T follicular helper cell (primary cell): ENCODE measurements around the gene MRPS25.

Experiments used
- DNase-seq: peaks from one replicate; pipeline ENCODE4 v3.0.0-alpha.2; 2020; ENCODE audit warnings: low read depth
- total RNA-seq, 2 experiments: gene quantifications; one replicate each; lab custom pipeline; 2026; lab: John Stamatoyannopoulos, UW

Gene MRPS25
- total RNA-seq: 50.2 to 61.1 reads per million in 2 experiments

GRCh38 chr3:15064835-15065549 lies at the start of gene MRPS25:
Gene MRPS25, minus strand, starts transcription at chr3:15065315. Its CDS starts 121 bp downstream, at chr3:15065194.
- peak; percentile 84 for DNase-seq

DNA sequence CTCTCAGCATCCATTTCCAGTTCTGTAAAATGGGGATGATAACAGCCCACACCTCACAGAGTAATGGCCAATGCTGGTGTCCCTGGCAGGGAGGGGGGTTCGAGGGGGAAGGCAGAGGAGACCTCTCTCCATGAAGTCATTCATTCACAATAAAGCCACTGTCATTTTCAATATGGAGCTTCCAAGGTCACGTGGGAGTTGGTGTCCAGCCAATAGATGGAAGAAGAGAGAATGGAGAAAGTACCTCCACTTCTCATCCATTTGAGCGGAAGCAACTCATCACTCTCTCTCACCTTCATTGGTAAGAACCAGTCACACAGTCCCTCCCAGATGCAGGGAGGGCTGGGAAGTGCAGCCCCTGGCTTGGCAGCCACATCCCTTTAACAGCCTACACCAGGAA lies 48.8 kb upstream of the MRPS25 start:
- no peak for DNase-seq

GRCh38 chr3:15113471-15113870 lies 48.4 kb upstream of the MRPS25 start:
- DNase-seq: no peak

GRCh38 chr3:15112011-15112410 lies 46.9 kb upstream of the MRPS25 start:
- no peak for DNase-seq

GRCh38 chr3:15110206-15110605 lies 45.1 kb upstream of the MRPS25 start:
- no peak for DNase-seq

DNA sequence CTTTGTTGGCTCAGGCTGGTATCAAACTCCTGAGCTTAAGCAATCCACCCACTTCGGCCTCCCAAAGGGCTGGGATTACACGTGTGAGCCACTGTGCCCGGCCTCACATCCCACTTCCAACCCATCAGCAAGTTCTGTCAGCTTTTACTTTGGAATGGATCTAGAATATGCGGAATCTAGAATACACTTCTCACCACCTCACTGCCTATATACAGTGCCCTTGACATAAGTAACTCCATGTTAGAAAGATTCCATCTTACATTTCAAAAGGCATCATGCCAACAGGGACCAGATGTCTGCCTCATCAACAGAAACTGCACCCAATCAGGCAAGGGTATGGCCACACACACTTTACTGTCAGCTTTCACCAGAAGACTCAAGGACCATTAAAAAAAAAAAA lies 43.8 kb upstream of the MRPS25 start:
- no peak for DNase-seq

- DNase-seq: peak; percentile 58
Observed at GRCh38 chr3:15108082-15108545, 43.0 kb upstream of the MRPS25 start.

GRCh38 chr3:15107075-15107947 lies 42.2 kb upstream of the MRPS25 start:
- no peak for DNase-seq

DNA sequence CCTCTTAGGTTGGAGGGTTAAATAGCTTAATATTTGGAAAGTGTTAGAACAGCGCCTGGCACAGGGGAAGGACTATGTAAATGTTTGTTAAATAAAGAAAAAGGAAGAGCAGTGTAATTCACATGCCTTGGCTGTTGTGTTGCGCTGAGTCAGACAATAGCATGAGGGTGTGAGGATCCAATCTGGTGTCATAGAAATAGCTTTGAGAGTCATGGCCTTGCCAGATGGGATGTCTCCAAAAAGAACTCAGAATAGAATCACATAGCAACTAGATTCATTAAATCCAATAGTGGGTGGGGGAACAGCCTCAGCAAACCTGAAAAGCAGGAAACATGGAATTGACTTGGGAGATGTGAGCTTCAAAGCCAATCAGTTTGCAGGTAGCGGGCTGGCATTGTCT lies 37.7 kb upstream of the MRPS25 start:
- no peak for DNase-seq

- no peak for DNase-seq
Observed at GRCh38 chr3:15102256-15102655, 37.1 kb upstream of the MRPS25 start.

- no peak for DNase-seq
Observed at GRCh38 chr3:15099364-15100098, 34.4 kb upstream of the MRPS25 start.

- peak; percentile 94 for DNase-seq
Observed at GRCh38 chr3:15098503-15099363, 33.6 kb upstream of the MRPS25 start, which contains the start of gene RBSN. Gene RBSN, minus strand, starts transcription at chr3:15099148. Its CDS starts 3,028 bp downstream, at chr3:15096120.

- DNase-seq: no peak
Observed at GRCh38 chr3:15097891-15098290, 32.8 kb upstream of the MRPS25 start.

DNA sequence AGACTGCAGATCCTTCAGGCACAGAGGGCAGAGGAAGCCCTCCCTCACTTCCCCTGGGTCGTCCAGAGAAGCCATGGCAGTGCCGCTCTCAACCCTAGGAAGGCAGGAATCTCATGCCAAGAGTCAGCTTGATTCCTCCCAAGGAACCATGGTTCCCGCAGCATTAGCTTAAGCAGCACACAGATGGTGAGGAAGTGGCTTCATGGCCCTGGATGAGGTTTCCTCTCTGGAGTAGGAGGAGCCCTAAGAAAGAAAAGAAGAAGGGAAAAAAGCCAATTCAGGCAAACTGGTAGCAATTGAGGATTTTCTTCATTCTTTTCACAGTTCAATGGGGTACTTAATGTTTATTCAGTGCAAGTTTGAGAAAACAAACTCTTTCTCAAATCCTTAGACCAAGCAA lies 30.9 kb upstream of the MRPS25 start:
- DNase-seq: no peak

DNA sequence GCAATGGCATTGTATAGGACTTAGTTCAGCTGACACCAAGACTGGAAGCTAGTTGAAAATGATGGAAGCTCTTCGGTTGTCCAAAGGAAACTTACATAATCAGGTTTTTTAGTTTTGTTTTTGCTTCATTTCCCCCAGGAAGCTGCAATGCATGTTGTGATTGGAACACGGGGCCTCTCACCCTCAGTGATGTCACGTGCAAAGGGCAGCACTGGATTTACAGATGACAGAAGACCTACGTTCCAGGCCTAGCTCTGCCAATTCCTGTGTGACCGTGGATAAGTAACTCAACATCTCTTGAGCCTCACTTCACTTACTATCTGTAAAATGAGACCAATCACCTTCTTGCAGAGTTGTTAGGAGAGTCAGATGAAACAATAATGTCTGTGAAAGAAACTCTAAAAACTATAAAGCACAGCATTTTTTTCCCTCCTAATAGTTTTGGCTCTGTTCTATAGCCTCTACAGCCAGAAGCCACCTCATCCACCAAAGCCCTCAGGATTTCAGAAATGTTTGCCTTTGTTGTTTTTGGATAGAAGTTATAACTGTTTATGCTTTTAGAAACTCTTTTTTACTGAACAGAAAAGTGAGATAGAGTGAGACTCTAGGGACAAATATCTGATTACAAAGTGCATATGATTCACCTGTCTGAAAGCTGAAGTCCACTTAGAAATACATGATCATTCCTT lies 29.2 kb upstream of the MRPS25 start:
- DNase-seq: no peak

GRCh38 chr3:15092686-15093085 lies 27.6 kb upstream of the MRPS25 start:
- DNase-seq: no peak

DNA sequence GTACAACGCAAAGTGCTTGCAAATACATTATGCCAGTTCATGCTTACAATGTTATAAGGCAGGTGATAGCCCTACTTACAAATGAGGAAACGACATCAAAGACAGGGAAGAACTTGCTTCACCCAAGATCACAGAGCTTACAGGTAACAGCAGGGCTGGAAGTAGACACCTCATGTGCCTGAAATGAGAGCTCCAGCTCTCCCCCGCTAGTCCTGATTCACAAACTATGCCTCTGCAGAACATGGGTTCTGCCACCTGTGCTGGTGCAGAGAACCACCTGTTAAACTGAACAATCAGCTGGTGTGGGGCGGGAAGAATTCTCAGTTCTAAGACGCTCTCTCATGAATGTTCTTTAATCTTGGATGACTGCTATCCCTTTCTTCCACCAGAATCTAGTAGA lies 26.5 kb upstream of the MRPS25 start:
- no peak for DNase-seq

GRCh38 chr3:15089201-15089600 lies 24.1 kb upstream of the MRPS25 start:
- DNase-seq: no peak

DNA sequence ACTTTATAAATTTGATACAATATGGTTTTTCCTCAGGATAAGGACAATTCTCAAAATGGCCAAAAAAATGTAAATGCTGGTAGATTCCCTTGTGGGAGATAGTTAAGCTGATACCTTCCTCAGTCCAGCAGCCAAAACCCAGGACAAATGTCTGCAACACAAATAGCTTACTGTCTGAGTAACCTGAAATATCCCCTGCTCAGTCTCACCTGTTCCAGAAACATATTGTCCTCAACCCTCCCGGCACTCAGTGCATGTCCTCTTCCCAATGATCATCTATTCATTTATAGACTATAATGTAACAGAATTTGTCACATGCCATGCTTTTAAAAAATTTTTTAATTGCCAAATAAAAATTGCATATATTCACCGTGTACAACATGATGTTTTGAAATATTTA lies 21.6 kb upstream of the MRPS25 start:
- no peak for DNase-seq

DNA sequence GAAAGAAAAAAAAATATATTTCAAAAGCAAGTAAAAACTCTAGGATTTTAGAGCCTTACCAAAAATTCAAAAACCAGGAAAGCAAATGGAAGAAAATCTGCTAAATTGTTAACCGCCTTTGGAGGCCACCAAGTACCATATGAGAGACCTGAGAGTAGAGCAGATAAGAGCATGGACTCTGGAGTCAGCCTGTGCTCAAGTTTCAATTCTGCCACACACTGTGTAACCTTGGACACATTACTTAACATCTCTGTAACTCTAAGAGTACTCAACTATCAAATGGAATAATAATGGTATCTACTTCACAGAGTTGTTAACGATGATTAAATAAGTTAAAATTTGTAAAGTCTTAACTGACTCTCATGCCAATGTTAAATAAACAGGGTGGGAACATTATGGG lies 21.1 kb upstream of the MRPS25 start:
- no peak for DNase-seq

- DNase-seq: no peak
Observed at GRCh38 chr3:15083252-15083651, 18.1 kb upstream of the MRPS25 start.
